Peyer's patch (tissue), 4 donors: ENCODE data around the gene MRPL41.

Source experiments
- CTCF ChIP-seq, 6 experiments: fragments of 450-650 bp in 4 of 6; fragments of 200-600 bp in 2 of 6; sonication (generic) in 1 of 6; IDR thresholded peaks; one replicate each; pipeline ENCODE4 v1.5.1; 2017 to 2019; ENCODE audit warnings: antibody characterized with exemption in 6 of 6, mild to moderate bottlenecking in 3 of 6, moderate library complexity in 1 of 6
- POLR2A ChIP-seq, 2 donors: fragments of 450-650 bp; IDR thresholded peaks; one replicate each; pipeline ENCODE4 v1.5.1; 2017; ENCODE audit warnings: antibody characterized with exemption in 2 of 2, mild to moderate bottlenecking in 2 of 2, moderate library complexity in 2 of 2

- TF ChIP-seq POLR2A (IDR thresholded peaks at IDR 0.05) (no peak), CTCF (IDR thresholded peaks at IDR 0.05) (no peak)
Observed at GRCh38 chr9:137544176-137544760, 7.4 kb upstream of the MRPL41 start.
